ENCODE data around the gene PLA2G2C. TPM values are rescaled to one million over a fixed set of nuclear protein-coding genes. Genes with fewer than 3 reads are reported as not detected.

PLA2G2C gene
- total and polyA plus RNA-seq, 2 of the 8 experiments (the other 6 are each of a cell fraction or from before 2014, with no cell fraction given): not detected

DNA sequence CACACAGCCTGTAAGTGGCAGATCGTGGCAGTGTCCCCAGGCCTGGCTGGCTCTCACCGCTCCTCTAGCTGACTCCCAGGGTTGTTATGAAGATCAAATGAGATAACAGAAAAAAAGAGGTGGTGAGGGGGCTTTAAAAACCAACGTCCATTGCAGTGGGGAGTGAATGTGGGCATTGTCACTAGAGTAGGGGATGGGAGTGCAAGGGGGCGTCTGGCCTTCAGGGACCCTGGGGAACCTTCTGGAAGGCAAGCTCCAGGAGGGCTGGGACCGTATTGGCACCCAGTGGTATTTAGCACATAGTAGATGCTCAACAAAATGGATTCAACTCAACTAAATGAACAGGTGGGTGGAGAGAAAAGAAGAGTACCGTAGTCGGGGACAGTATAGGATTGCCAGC is 70.4 kb downstream of the PLA2G2C start:
- Histone ChIP-seq H4K5ac (ENCODE audit: insufficient read length, low read depth, low read length) (no peak overlapping the region), H3K9me3 (ENCODE audit: insufficient read depth in 2 of 2, low read depth in 1 of 2, low read length in 1 of 2) (no peaks in the 10 kb centered on the region; a peak in 1 of 4 replicates), H2AFZ (ENCODE audit: low read length) (no peak overlapping the region), H3K18ac (ENCODE audit: extremely low read depth, low read length) (no peak overlapping the region), H4K91ac (replicated peaks; ENCODE audit: insufficient read length, low read length) (no peak overlapping the region), H3K36me3 (ENCODE audit: control insufficient read depth in 2 of 4, insufficient read depth in 4 of 4, low read length in 3 of 4) (no peaks in the 10 kb centered on the region), H4K20me1 (replicated peaks in 1 of 2; ENCODE audit: control insufficient read depth in 1 of 2, insufficient read depth in 2 of 2, low read length in 2 of 2) (no peaks in the 10 kb centered on the region), H3K4me2 (ENCODE audit: insufficient read depth in 1 of 2, low read depth in 2 of 2, low read length in 2 of 2) (no peak overlapping the region), H3K23me2 (ENCODE audit: low read depth, low read length) (no peaks in the 10 kb centered on the region), H3K79me1 (ENCODE audit: low read depth, low read length) (no peaks in the 10 kb centered on the region), H3K14ac (ENCODE audit: insufficient read length) (no peak overlapping the region), H3K56ac (replicated peaks; ENCODE audit: insufficient read length, low read depth, low read length) (no peak overlapping the region), H3K9ac (replicated peaks in 1 of 4; ENCODE audit: extremely low read depth in 1 of 4, low read depth in 3 of 4, low read length in 3 of 4) (no peak overlapping the region), H2BK15ac (ENCODE audit: low read length) (no peak overlapping the region), H2BK12ac (ENCODE audit: low read depth, low read length) (no peak overlapping the region), H3K4me3 (ENCODE audit: extremely low read depth in 1 of 4, insufficient read depth in 2 of 4, low read depth in 3 of 4, low read length in 4 of 4) (no peak overlapping the region), H3K4ac (replicated peaks; ENCODE audit: insufficient read length, low read depth, low read length) (no peak overlapping the region), H3K79me2 (ENCODE audit: control insufficient read depth in 1 of 2, insufficient read depth in 2 of 2, low read length in 2 of 2) (no peaks in the 10 kb centered on the region), H3K4me1 (replicated peaks in 1 of 4; ENCODE audit: control insufficient read depth in 3 of 4, insufficient read depth in 4 of 4, low read length in 3 of 4) (peaks cover 2 to 5% (median 3%) of the 10 kb centered on the region in 4 experiments; a peak in 4 of 7 replicates), H4K8ac (ENCODE audit: extremely low read depth, insufficient read depth, low read length) (no peak overlapping the region), H2BK20ac (ENCODE audit: low read length) (no peak overlapping the region), H2AK5ac (ENCODE audit: low read depth, low read length) (no peak overlapping the region), H3K23ac (ENCODE audit: insufficient read length) (no peak overlapping the region), H3K27me3 (replicated peaks in 1 of 4; ENCODE audit: control insufficient read depth in 3 of 4, extremely low read depth in 1 of 4, insufficient read depth in 3 of 4, low read length in 3 of 4) (no peaks in the 10 kb centered on the region), H3K27ac (ENCODE audit: low read depth, low read length) (no peak overlapping the region), H2BK5ac (ENCODE audit: low read depth, low read length) (no peak overlapping the region), H2BK120ac (replicated peaks; ENCODE audit: low read depth, low read length) (no peak overlapping the region)
- CTCF ChIA-PET (ENCODE audit: partially characterized antibody): interaction anchor here (0.6 to 4.2 kb wide), 7 partner anchors 9 to 192 kb away, joined by 3 to 22 read pairs (median 4); partner anchors contain the start of gene PLA2G2E
- DNase-seq (ENCODE audit: low read depth in 1 of 2, low spot score in 2 of 2) (no peak), FAIRE-seq (no peak)
- POLR2A ChIA-PET (ENCODE audit: partially characterized antibody): no interaction called here
- 94% methylated on average over 7 of the region's 7 CpGs; no CpG with 5 or more reads in 1 of the 2 experiments for WGBS, 2 experiments (ENCODE audit: extremely low coverage in 1 of 2, insufficient coverage in 1 of 2, insufficient read length in 1 of 2, insufficient replicate concordance in 2 of 2, low coverage in 1 of 2, low lambda C conversion rate in 2 of 2, missing lambda C conversion rate in 1 of 2)
- no peak for TF ChIP-seq JUN (IDR thresholded peaks at IDR 0.05; ENCODE audit: low read depth, low read length)
- no peak for TF ChIP-seq USF2 (IDR thresholded peaks at IDR 0.05; ENCODE audit: low read length)
- TF ChIP-seq SAP30 (IDR thresholded peaks at IDR 0.05; ENCODE audit: insufficient read depth, insufficient replicate concordance, low read length): no peak
- no peak for TF ChIP-seq CHD1 (IDR thresholded peaks at IDR 0.05; ENCODE audit: low read depth, low read length)
- TF ChIP-seq SUZ12 (IDR thresholded peaks at IDR 0.05; ENCODE audit: low read length): no peak
- TF ChIP-seq MAFK (IDR thresholded peaks at IDR 0.05; ENCODE audit: low read depth, low read length): no peak
- TF ChIP-seq GABPA (IDR thresholded peaks at IDR 0.05; ENCODE audit: borderline replicate concordance, insufficient read depth, low read length): no peak
- TF ChIP-seq CREB1 (IDR thresholded peaks at IDR 0.05): no peak
- TF ChIP-seq GTF2F1 (IDR thresholded peaks at IDR 0.05; ENCODE audit: borderline replicate concordance, low read depth, low read length): no peak
- no peak for TF ChIP-seq CBX5 (IDR thresholded peaks at IDR 0.05; ENCODE audit: low read depth, low read length)
- TF ChIP-seq CBX8 (IDR thresholded peaks at IDR 0.05; ENCODE audit: borderline replicate concordance, low read depth, low read length): no peak
- no peak for TF ChIP-seq MAX (IDR thresholded peaks at IDR 0.05)
- no peak for TF ChIP-seq TAF7 (optimal IDR thresholded peaks at IDR 0.05; ENCODE audit: borderline replicate concordance, low read depth, low read length)
- TF ChIP-seq BRCA1 (IDR thresholded peaks at IDR 0.05; ENCODE audit: low read depth, low read length): no peak

Data from H1 (cell line).